NCI-H1694 treated with DMSO at 0.1 percent for 48 hours (cell line): Measurements from ENCODE around the gene ANKRD40.

ENCODE experiments used
- DNase-seq: peaks from one replicate; lab custom pipeline; 2025; lab: John Stamatoyannopoulos, UW

Gene ANKRD40

DNA sequence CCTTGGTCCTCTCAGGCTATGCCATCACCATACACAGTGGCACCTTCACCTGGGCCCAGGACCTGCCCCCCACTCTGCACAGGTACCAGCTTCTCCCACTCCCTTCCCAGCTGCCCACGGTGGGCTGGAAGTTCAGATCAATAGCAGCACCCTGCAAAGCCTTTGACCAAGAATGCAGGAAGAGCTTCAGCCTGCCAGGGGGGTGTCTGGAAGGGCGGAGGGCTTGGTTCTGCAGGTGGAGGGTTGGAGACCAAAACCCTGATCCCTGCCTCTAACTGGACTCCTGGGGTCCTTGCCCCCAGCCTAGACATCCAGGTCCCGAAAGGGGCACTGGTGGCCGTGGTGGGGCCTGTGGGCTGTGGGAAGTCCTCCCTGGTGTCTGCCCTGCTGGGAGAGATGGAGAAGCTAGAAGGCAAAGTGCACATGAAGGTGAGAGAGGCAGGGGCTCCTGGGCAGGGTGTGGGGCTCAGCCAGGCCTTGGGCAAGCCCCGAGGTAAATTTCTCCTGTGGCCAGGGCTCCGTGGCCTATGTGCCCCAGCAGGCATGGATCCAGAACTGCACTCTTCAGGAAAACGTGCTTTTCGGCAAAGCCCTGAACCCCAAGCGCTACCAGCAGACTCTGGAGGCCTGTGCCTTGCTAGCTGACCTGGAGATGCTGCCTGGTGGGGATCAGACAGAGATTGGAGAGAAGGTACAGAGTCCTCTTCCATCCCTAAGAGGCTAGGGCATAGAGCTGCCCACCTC is 38.7 kb downstream of the ANKRD40 start:
- no peak for DNase-seq

DNA sequence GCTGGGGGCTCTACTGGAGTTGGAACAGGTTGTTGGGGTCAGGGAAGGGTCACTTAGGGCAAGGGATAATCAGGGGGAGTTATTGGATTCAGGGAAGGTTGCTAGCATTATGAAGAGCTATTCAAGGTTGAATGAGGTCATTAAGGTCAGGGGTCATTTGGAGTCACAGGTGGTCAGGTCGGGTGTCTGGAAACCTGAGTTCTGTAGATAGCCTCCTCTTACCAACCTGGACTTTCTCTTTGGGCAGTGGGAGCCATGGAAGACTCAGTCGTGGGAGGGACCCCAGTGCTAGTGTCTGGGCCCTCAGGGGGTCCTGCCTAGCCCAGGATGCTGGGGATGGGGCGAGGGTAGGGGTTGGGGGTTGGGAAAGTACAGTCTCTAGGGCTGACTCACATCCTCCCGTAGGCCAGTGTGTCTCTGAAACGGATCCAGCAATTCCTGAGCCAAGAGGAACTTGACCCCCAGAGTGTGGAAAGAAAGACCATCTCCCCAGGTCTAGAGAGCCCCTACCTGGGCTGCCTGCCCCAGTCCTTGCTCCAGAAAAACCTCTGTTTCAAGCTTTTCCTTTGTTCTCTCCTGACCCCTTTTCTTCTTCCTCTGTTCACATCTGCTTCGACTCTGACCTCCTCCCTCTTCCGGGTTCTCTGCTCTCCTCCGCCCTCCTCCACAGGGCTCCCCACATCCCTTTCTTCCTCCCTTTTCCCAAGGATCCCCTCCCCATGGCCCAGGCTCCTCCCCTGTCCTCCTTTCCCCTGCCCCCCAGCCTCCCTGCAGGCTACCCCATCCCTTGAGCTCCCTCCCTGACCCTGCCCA is 39.5 kb downstream of the ANKRD40 start:
- DNase-seq, result no peak

- DNase-seq, result no peak
These were observed 40.3 kb downstream of the ANKRD40 start for GRCh38 chr17:50667259-50668024.

DNA sequence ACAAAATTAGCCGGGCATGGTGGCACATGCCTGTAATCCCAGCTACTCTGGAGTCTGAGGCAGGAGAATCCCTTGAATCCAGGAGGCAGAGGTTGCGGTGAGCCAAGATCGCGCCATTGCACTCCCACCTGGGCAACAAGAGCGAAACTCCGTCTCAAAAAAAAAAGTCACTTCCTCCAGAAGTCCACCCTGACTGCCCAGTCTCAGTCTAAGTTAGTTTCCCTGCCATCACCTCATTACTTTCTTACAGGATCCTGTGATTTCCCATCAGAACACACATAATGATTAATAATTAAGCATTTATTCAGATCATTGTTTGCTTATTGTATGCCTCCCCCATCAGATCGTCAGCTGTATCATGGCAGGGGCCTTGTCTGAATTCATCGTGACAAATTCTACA is 41.4 kb downstream of the ANKRD40 start:
- no peak for DNase-seq

- DNase-seq, result no peak
These were observed 41.9 kb downstream of the ANKRD40 start for GRCh38 chr17:50665838-50666237.

DNA sequence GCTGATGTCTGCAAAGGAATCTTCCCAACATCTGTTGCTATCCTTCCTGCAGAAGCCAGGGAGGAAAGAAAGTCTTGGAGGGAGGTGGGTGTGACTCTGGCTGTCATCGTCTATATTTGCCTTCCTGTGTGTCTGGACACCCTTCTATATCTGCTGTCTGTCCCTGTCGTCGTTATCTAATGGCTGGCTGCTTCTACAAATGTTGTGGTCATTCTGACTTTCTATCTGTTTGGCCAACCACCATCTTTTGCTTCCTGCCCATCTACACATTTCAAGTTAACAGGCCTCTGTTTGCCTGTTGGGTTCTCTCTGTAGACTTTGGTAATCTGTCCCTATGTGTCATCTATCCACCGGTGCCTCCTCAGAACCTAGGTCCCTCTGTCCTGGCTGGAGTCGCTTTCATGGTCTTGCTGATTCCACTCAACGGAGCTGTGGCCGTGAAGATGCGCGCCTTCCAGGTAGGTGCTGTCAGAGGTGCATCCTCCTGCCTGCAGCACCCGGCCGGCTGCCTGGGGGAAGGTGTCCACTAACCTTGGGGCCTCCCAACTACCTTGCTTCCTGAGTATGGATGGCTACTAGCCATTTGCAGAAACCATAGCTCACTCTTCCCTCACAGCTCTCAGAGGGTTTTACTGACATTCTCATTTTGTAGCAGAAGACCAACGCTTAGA is 42.8 kb downstream of the ANKRD40 start:
- no peak for DNase-seq

DNA sequence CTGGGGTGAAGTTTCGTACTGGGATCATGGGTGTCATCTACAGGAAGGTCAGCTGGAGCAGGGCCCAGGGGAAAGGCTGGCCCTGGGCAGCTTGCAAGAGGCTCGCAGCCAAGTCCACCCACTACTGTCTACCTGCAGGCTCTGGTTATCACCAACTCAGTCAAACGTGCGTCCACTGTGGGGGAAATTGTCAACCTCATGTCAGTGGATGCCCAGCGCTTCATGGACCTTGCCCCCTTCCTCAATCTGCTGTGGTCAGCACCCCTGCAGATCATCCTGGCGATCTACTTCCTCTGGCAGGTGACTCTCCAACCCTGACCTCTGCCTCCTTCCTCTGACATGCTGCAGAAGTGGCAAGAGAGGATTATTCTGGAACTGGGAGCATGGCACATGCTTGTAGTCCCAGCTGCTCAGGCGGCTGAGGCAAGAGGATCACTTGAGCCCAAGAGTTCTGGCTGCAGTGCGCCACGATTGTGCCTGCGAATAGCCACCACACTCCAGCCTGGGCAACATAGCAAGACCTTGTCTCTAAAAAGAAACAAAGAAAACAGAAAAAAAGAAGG is 43.8 kb downstream of the ANKRD40 start:
- no peak for DNase-seq

GRCh38 chr17:50662632-50663225 is 45.0 kb downstream of the ANKRD40 start:
- no peak for DNase-seq

DNA sequence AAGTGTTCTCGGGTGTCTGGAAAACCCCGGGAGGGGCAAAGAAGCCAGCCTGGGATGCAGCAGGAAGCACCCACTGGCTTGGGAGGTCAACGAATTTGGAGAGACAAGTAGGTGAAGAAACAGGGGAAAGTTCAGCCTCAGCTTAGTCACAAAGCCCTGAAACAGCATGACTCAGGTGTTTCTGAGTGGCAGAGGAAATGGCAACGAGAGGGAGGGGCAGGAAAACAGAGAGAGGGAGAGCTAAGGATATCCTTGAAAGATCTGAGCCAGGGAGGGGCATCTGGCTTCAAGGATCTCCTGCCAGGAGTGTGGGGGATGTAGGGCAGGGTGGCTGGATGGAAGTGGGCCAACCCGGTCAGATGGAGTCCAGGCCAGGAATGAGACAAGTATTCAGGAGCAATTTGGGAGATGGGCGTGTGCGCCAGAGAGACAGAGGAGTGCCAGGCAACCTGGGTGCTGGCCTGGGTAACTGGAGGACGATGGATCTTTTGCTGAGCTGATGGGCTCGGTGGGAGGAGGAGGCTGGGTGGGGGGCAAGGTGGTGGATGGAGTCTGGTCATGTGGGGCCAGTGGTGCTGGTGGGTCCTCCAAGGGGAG is 45.8 kb downstream of the ANKRD40 start:
- DNase-seq, result no peak

GRCh38 chr17:50661348-50661747 is 46.4 kb downstream of the ANKRD40 start:
- DNase-seq, result no peak

DNA sequence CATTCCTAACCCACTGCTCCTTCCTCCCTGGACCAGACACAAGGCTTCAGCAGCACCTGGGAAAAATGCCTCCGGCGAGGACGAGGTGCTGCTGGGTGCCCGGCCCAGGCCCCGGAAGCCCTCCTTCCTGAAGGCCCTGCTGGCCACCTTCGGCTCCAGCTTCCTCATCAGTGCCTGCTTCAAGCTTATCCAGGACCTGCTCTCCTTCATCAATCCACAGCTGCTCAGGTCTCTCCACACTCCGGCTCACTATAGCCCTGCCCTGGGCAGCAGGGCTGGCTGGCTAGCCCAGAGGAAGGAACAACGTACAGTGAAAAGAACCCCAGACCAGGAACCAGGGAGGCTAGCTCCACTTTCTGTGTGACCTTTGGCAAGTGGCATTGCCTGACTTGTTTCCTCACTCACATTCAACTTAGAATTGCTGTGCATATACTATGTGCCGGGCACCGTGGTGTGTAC is 46.8 kb downstream of the ANKRD40 start:
- no peak for DNase-seq

DNA sequence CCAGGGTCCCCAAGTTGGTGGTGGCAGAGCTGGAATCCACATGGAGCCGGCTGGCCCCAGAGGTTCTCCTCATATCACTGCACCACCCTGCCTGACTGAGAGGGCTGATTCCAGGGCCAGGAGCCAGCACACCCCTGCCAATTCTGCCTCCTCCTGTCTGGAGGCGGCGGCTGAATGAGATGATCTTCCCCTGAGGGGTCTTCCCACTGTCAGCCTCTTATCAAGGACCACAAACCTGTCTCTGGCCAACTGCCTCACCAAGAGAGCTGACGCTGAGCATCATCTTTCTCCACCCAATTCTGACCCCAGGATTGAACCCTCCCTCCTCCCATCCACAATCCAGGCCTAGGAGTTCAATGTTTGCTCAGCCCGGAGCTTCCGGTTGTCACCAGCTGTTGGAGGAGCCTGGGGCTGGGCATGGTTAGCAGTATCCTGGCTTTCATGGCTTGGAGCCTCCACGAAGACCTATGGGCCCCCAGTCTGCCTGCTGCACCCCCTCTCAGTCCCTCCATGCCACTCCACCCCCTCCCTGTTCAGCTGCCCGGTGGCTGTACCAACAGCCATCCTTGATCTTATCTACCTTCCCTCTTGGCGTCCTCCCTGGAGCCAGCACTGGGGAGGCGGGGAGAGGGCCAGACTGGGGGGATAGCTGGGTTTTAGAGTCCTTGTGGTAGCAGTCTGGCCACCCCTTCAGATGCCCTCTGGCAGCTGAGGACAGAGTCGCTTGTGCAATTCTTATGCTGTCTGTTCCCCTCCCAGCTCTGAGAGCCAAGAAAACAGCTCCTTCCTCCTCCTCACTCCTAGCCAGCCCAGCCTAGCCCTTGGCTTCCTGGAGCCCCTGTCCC is 47.5 kb downstream of the ANKRD40 start:
- no peak for DNase-seq

DNA sequence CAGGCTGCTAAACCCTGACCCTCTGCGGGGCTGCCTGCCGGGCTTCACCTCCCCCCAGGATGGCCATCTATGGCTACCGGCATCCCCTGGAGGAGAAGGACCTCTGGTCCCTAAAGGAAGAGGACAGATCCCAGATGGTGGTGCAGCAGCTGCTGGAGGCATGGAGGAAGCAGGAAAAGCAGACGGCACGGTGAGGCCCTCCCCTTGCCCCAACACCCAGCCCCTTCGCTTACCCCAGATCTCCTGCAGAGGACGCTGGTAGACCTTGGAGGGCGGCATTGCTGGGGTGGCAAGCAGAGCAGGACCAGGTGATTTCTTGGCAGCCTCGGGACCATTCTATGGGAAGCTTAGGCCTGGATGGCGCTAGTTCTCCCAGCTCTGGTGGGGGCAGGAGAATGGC is 48.5 kb downstream of the ANKRD40 start:
- no peak for DNase-seq

GRCh38 chr17:50658616-50659015 is 49.1 kb downstream of the ANKRD40 start:
- no peak for DNase-seq

DNA sequence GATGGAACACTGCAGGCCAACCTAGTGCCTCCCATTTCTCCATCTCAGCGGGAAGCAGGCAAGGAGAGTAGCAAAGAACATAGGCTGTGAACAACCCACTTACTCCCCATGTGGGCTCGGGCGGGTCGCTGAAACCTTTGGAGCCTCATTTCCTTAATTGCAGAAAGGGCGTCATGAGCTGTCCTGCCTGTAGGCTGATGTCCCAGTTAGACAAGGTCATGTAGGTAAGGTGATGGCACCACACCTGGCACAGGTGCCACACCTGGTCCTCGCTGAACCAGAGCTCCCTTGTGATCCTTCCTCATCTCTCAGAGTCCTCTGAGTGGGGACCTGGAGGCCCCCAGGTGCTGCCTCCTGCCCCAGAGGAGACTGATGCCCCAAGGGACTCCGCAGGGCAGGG is 50.1 kb downstream of the ANKRD40 start:
- DNase-seq, result no peak

- no peak for DNase-seq
These were observed 50.7 kb downstream of the ANKRD40 start for GRCh38 chr17:50657054-50657453.

DNA sequence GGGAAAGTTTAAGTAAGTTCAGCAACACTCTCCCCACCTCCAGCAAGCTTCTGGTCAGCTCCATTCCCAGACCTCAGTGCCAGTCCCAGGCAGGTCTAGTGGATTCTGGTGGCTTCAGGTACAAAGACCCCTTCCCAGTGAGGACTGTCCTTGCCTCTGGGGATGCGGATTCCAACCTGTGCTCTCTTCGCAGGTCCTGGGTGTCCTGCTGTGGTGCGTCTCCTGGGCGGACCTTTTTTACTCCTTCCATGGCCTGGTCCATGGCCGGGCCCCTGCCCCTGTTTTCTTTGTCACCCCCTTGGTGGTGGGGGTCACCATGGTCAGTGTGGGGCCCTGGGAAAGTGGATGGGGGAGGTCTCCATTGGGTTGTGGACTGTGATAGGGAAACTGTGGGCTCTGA is 51.2 kb downstream of the ANKRD40 start:
- DNase-seq, result no peak

DNA sequence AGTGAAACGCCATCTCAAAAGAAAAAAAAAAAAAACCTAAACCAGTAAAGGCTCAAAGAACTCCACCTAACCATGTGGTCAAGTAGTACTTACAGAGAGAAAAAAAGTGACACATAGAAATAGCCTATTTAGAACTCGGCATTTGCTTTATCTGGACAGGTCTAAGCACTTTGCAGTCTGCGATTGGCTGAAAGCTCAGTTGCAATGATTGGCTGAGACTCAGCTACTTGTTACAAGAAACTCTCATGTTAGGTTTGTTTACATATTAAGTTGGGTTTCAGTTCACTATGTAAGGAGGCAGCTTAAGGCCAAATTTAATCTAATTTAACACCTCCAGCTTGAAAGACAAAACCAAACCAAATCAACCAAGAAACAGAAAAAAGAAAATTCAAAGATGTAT is 54.0 kb downstream of the ANKRD40 start:
- no peak for DNase-seq

DNA sequence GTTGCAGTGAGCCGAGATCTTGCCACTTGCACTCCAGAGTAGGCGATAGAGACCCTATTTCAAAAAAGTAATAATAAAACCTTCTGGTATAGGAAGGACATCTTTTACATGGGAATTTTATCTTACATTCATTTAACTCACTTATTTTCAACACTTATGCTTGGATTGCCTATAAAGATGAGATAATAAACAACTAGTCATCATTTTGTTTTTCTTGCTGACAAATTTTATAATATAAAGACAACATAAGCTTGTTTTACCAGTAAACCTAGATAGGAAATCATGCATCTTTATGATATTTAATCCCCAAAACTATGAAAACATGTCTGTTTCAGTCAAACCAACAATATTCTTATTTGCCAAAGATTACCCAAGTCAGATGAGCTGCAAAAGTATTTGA is 56.1 kb downstream of the ANKRD40 start:
- no peak for DNase-seq
